Transverse colon (tissue), 4 donors: ENCODE data around the gene FOSL1. TPM values are rescaled to one million over a fixed set of nuclear protein-coding genes. Genes with fewer than 3 reads are reported as not detected.

Source experiments
- DNase-seq: peaks from one replicate; pipeline ENCODE4 v3.0.0-alpha.2; 2019
- H3K27ac ChIP-seq, 4 donors: fragments of 200-600 bp; sonication (generic); 2 replicates each; pipeline ENCODE4 v1.5.1; 2016 to 2018; ENCODE audit warnings: inconsistent platforms in 4 of 4
- H3K27me3 ChIP-seq: fragments of 200-600 bp; sonication (generic); 2 replicates; pipeline ENCODE4 v1.5.1; 2017; ENCODE audit warnings: inconsistent platforms
- H3K36me3 ChIP-seq, 4 donors: fragments of 200-600 bp; sonication (generic); 2 replicates each; pipeline ENCODE4 v1.5.1; 2017 to 2019; ENCODE audit warnings: inconsistent platforms in 4 of 4
- H3K4me1 ChIP-seq, 4 donors: fragments of 200-600 bp; sonication (generic); 2 replicates each; pipeline ENCODE4 v1.5.1; 2017 to 2020; ENCODE audit warnings: inconsistent platforms in 4 of 4
- H3K4me3 ChIP-seq, 4 donors: fragments of 200-600 bp; sonication (generic); 1 replicate in 1 of 4; 2 replicates in 3 of 4; pipeline versions ENCODE4 v1.5.1 to v1.6.1; 2017 to 2019; ENCODE audit warnings: inconsistent platforms in 4 of 4
- H3K9me3 ChIP-seq, 2 donors: fragments of 200-600 bp; sonication (generic); 2 replicates each; pipeline ENCODE4 v1.5.1; 2017 to 2019; ENCODE audit warnings: inconsistent platforms in 2 of 2
- CTCF ChIP-seq, 5 experiments: fragments of 200-600 bp in 3 of 5; fragments of 450-650 bp in 2 of 5; sonication (generic) in 3 of 5; IDR thresholded peaks; 1 replicate in 2 of 5; 2 replicates in 3 of 5; pipeline ENCODE4 v1.5.1; 2016 to 2017; ENCODE audit warnings: antibody characterized with exemption in 5 of 5, inconsistent platforms in 3 of 5, mild to moderate bottlenecking in 2 of 5, moderate library complexity in 1 of 5
- EP300 ChIP-seq: sonication (generic); formaldehyde crosslinking; IDR thresholded peaks from one replicate; pipeline ENCODE4 v1.6.1; 2017; ENCODE audit warnings: antibody characterized with exemption, low read depth
- POLR2A ChIP-seq: fragments of 450-650 bp; IDR thresholded peaks from one replicate; pipeline ENCODE4 v1.6.1; 2016; ENCODE audit warnings: antibody characterized with exemption, mild to moderate bottlenecking, moderate library complexity
- POLR2AphosphoS5 ChIP-seq, 3 donors: sonication (generic); formaldehyde crosslinking; IDR thresholded peaks; one replicate each; pipeline ENCODE4 v1.6.1; 2016; ENCODE audit warnings: antibody characterized with exemption in 3 of 3
- WGBS, 2 donors: methylation state at CpG; one replicate each; pipeline ENCODE4 v1.1.5; 2018; ENCODE audit warnings: low coverage in 1 of 2; 5-methylcytosine and 5-hydroxymethylcytosine counted together
- in situ Hi-C, 4 donors: fragments of 200-750 bp; cut with MboI; loops; one replicate each; pipeline versions ENCODE4 v1.15.0 to v1.15.1; 2017; ENCODE audit warnings: low sequenced_read_pairs in 3 of 4, low pct_ligation_motif_present in 1 of 4, low pct_unique_long_range_greater_than_20kb in 1 of 4
- intact Hi-C: fragments of 100-400 bp; cut with DNase I; formaldehyde crosslinking; loops from one replicate; pipeline ENCODE4 v1.15.1; 2023; ENCODE audit warnings: low total_unique reads
- total RNA-seq, 4 donors: library from RNA; depleted of rRNA; stranded (reverse); fragments of >200 nt; gene quantifications; one replicate each; pipeline ENCODE4 v1.1.0, GENCODE V29; 2016

The FOSL1 gene
- total RNA-seq, 4 donors from 2014 or later: 1.2 to 11.6 TPM; not detected in 2

GRCh38 chr11:65871811-65872548 is 28.2 kb downstream of the FOSL1 start:
- TF ChIP-seq POLR2A (no peak), POLR2AphosphoS5 (IDR thresholded peaks at IDR 0.05) (no peak), CTCF (IDR thresholded peaks at IDR 0.05) (no peak), EP300 (no peak)
- peak overlapping the region; percentile 36 to 63 (median 50) for H3K4me3 ChIP-seq
- in situ Hi-C loops (loop anchor here in 1 of 4 donors (10.0 kb wide), 1 partner anchor 123 kb away; no protein-coding TSS in a partner anchor), intact Hi-C loops (loop anchor here (2.0 kb wide), 1 partner anchor 13 kb away; the partner anchor contains the start of gene CFL1)
- 28 to 56% methylated on average over 5 to 22 of the region's 26 CpGs for WGBS, 2 donors
- no peaks in the 10 kb centered on the region for H3K9me3 ChIP-seq
- no peak for DNase-seq
- no peaks in the 10 kb centered on the region for H3K36me3 ChIP-seq
- H3K4me1 ChIP-seq: peaks cover 9 to 37% (median 20%) of the 10 kb centered on the region in 4 donors
- peak overlapping the region; percentile 88 to 92 (median 90) for H3K27ac ChIP-seq
- no peaks in the 10 kb centered on the region for H3K27me3 ChIP-seq

- H3K4me1 ChIP-seq: peaks cover 9 to 37% (median 20%) of the 10 kb centered on the region in 4 donors
Measured at GRCh38 chr11:65870706-65871681, 29.2 kb downstream of the FOSL1 start.

GRCh38 chr11:65870307-65870658 is 29.9 kb downstream of the FOSL1 start:
- Histone ChIP-seq H3K27me3 (no peaks in the 10 kb centered on the region), H3K4me3 (no peak overlapping the region), H3K27ac (peak overlapping the region in 3 of 4 donors; percentile 88 to 92 (median 90)), H3K9me3 (no peaks in the 10 kb centered on the region), H3K4me1 (peaks cover 9 to 37% (median 20%) of the 10 kb centered on the region in 4 donors), H3K36me3 (peaks cover 0 to 1% (median 0%) of the 10 kb centered on the region in 4 donors)
- intact Hi-C loops (no loop called here), in situ Hi-C loops (loop anchor here in 1 of 4 donors (10.0 kb wide), 1 partner anchor 125 kb away; no protein-coding TSS in a partner anchor)
- no peak for DNase-seq
- WGBS, 2 donors: 67% methylated on average over 11 of the region's 11 CpGs; no CpG with 5 or more reads in 1 of the 2 donors
- no peak for TF ChIP-seq POLR2A
- no peak for TF ChIP-seq EP300

More at GRCh38 chr11:65870706-65871681, 29.2 kb downstream of the FOSL1 start:
- DNase-seq: no peak
- TF ChIP-seq EP300 (no peak), POLR2AphosphoS5 (IDR thresholded peaks at IDR 0.05) (peak in 1 of 3 donors; percentile 3)
- H3K27ac ChIP-seq: peak overlapping the region; percentile 88 to 92 (median 90)
- WGBS, 2 donors: 68% methylated on average over 24 of the region's 24 CpGs; no CpG with 5 or more reads in 1 of the 2 donors
- in situ Hi-C loops: loop anchor here in 1 of 4 donors (10.0 kb wide), 1 partner anchor 124 kb away; no protein-coding TSS in a partner anchor
- no peaks in the 10 kb centered on the region for H3K9me3 ChIP-seq
- H3K27me3 ChIP-seq: no peaks in the 10 kb centered on the region
- intact Hi-C loops: no loop called here
- H3K4me3 ChIP-seq: peak overlapping the region in 1 of 4 donors; percentile 63
- no peaks in the 10 kb centered on the region for H3K36me3 ChIP-seq

GRCh38 chr11:65869643-65870306 is 30.4 kb downstream of the FOSL1 start:
- Histone ChIP-seq H3K27ac (peak overlapping the region in 1 of 4 donors; percentile 92), H3K36me3 (peaks cover 0 to 6% (median 1%) of the 10 kb centered on the region in 4 donors)

More at GRCh38 chr11:65869643-65870306, 30.4 kb downstream of the FOSL1 start:
- Histone ChIP-seq H3K27me3 (no peaks in the 10 kb centered on the region), H3K4me3 (no peak overlapping the region), H3K9me3 (no peaks in the 10 kb centered on the region), H3K4me1 (peaks cover 9 to 37% (median 20%) of the 10 kb centered on the region in 4 donors)
- WGBS, 2 donors: 74% methylated on average over 23 of the region's 24 CpGs; no CpG with 5 or more reads in 1 of the 2 donors
- in situ Hi-C loops (loop anchor here in 1 of 4 donors (10.0 kb wide), 1 partner anchor 125 kb away; no protein-coding TSS in a partner anchor), intact Hi-C loops (no loop called here)
- TF ChIP-seq CTCF (IDR thresholded peaks at IDR 0.05): no peak
- TF ChIP-seq POLR2AphosphoS5 (IDR thresholded peaks at IDR 0.05): no peak
- no peak for TF ChIP-seq POLR2A
- DNase-seq: no peak
